CD14-positive monocyte (primary cell): ENCODE measurements around the gene ANXA11. TPM values are rescaled to one million over a fixed set of nuclear protein-coding genes. Genes with fewer than 3 reads are reported as not detected.
A peak's percentile ranks its signal among the peaks of the same experiment; 100 is the strongest.
"Not testable (repeated sequence)": the region's sequence is repeated elsewhere in the genome, so short reads cannot be mapped to it uniquely, and the experiment has no call there.

Source experiments
- DNase-seq, 3 donors: peaks; one replicate each; pipeline ENCODE4 v3.0.0-alpha.2; 2011 to 2022
- H2AFZ ChIP-seq: 2 replicates; pipeline ENCODE4 v1.6.0; 2012; ENCODE audit warnings: mild to moderate bottlenecking, low read depth, low read length, inconsistent platforms; ENCODE audit not compliant: insufficient read depth, poor library complexity, severe bottlenecking
- H3K27ac ChIP-seq, 2 donors: 1 replicate in 1 of 2; 2 replicates in 1 of 2; pipeline ENCODE4 v1.5.1; 2012 to 2013; ENCODE audit warnings: low read length in 2 of 2, control low read depth in 1 of 2, inconsistent platforms in 1 of 2, low read depth in 1 of 2, mild to moderate bottlenecking in 1 of 2
- H3K27me3 ChIP-seq, 2 donors: one replicate each; pipeline versions ENCODE4 v1.6.0 to v1.6.1; 2011 to 2013; ENCODE audit warnings: low read length in 2 of 2; ENCODE audit not compliant: control insufficient read depth in 2 of 2, insufficient read depth in 2 of 2
- H3K36me3 ChIP-seq, 2 donors: replicated peaks in 1 of 2; 1 replicate in 1 of 2; 2 replicates in 1 of 2; pipeline versions ENCODE4 v1.5.1 to v1.6.1; 2012 to 2013; ENCODE audit warnings: low read length in 2 of 2, control low read depth in 1 of 2, inconsistent platforms in 1 of 2, mild to moderate bottlenecking in 1 of 2; ENCODE audit not compliant: insufficient read depth in 2 of 2, control insufficient read depth in 1 of 2
- H3K4me1 ChIP-seq, 2 donors: 1 replicate in 1 of 2; 2 replicates in 1 of 2; pipeline versions ENCODE4 v1.5.1 to v1.6.1; 2012 to 2013; ENCODE audit warnings: low read length in 2 of 2, control low read depth in 1 of 2, inconsistent platforms in 1 of 2, mild to moderate bottlenecking in 1 of 2, moderate library complexity in 1 of 2; ENCODE audit not compliant: insufficient read depth in 2 of 2, control insufficient read depth in 1 of 2
- H3K4me2 ChIP-seq: replicated peaks from 2 replicates; pipeline ENCODE3; 2012; ENCODE audit warnings: low read length, moderate library complexity, mild to moderate bottlenecking; ENCODE audit not compliant: poor library complexity, severe bottlenecking; ENCODE audit errors: extremely low read depth
- H3K4me3 ChIP-seq, 3 experiments: fragments of 200-600 bp in 1 of 3; sonication (generic) in 1 of 3; replicated peaks in 1 of 3; 1 replicate in 2 of 3; 2 replicates in 1 of 3; pipeline ENCODE4 v1.5.1; 2011 to 2013; ENCODE audit warnings: low read length in 3 of 3, mild to moderate bottlenecking in 3 of 3, control low read depth in 2 of 3, low read depth in 2 of 3, inconsistent platforms in 1 of 3, moderate library complexity in 1 of 3
- H3K79me2 ChIP-seq: 2 replicates; pipeline ENCODE4 v1.6.0; 2012; ENCODE audit warnings: mild to moderate bottlenecking, control low read depth, inconsistent platforms, low read length, moderate library complexity; ENCODE audit not compliant: insufficient read depth
- H3K9ac ChIP-seq: 2 replicates; pipeline ENCODE4 v1.6.0; 2017; ENCODE audit warnings: low read length, mild to moderate bottlenecking; ENCODE audit not compliant: insufficient read depth, poor library complexity, severe bottlenecking
- H3K9me3 ChIP-seq, 2 donors: replicated peaks in 1 of 2; 1 replicate in 1 of 2; 2 replicates in 1 of 2; pipeline versions ENCODE4 v1.5.1 to v1.6.1; 2012 to 2013; ENCODE audit warnings: low read length in 2 of 2, control low read depth in 1 of 2; ENCODE audit not compliant: control insufficient read depth in 1 of 2, insufficient read depth in 1 of 2
- H4K20me1 ChIP-seq: 2 replicates; pipeline ENCODE4 v1.6.0; 2012; ENCODE audit warnings: mild to moderate bottlenecking, low read length, control low read depth, moderate library complexity; ENCODE audit not compliant: insufficient read depth
- H3K27ac Mint-ChIP-seq, 7 donors: one replicate each; pipeline ENCODE4 v1.8.0; 2020; ENCODE audit warnings: mild to moderate bottlenecking in 7 of 7, mixed read lengths in 7 of 7, moderate library complexity in 6 of 7, inconsistent platforms in 2 of 7
- H3K27me3 Mint-ChIP-seq, 3 donors: one replicate each; pipeline ENCODE4 v1.8.0; 2021 to 2022; ENCODE audit warnings: low read depth in 3 of 3, mild to moderate bottlenecking in 3 of 3, mixed read lengths in 3 of 3, moderate library complexity in 3 of 3, inconsistent platforms in 1 of 3
- H3K36me3 Mint-ChIP-seq, 2 donors: one replicate each; pipeline ENCODE4 v1.8.0; 2020; ENCODE audit warnings: mixed read lengths in 2 of 2, inconsistent platforms in 1 of 2, mild to moderate bottlenecking in 1 of 2
- H3K4me1 Mint-ChIP-seq: one replicate; pipeline ENCODE4 v1.8.0; 2020; ENCODE audit warnings: mild to moderate bottlenecking, mixed read lengths
- H3K4me3 Mint-ChIP-seq, 2 donors: one replicate each; pipeline ENCODE4 v1.8.0; 2020; ENCODE audit warnings: mild to moderate bottlenecking in 2 of 2, mixed read lengths in 2 of 2, moderate library complexity in 1 of 2
- H3K9me3 Mint-ChIP-seq, 7 donors: one replicate each; pipeline ENCODE4 v1.8.0; 2020 to 2022; ENCODE audit warnings: mixed read lengths in 7 of 7, mild to moderate bottlenecking in 6 of 7, moderate library complexity in 6 of 7, inconsistent platforms in 2 of 7
- WGBS: methylation state at CpG from one replicate; pipeline ENCODE4 v1.1.5; 2013; ENCODE audit warnings: missing lambda C conversion rate; ENCODE audit not compliant: insufficient coverage; 5-methylcytosine and 5-hydroxymethylcytosine counted together
- intact Hi-C, 2 donors: fragments of 100-400 bp; cut with micrococcal nuclease; formaldehyde crosslinking; loops; one replicate each; pipeline versions ENCODE4 v1.15.0 to v1.15.1; 2023
- polyA plus RNA-seq, 3 donors: library from polyadenylated mRNA; depleted of rRNA in 1 of 3; unstranded in 2 of 3; stranded (reverse) in 1 of 3; fragments of 300-500 nt in 2 of 3; fragments of >200 nt in 1 of 3; fragmentation: Illumina TruSeq in 2 of 3; gene quantifications; 1 replicate in 2 of 3; 2 replicates in 1 of 3; pipeline ENCODE4 v1.2.3, GENCODE V29; 2012 to 2021
- TF ChIP-seq, protein P1 (sequence below): fragments of 200-600 bp; IDR thresholded peaks from one replicate; pipeline ENCODE4 v1.8.0; 2022; ENCODE audit warnings: antibody characterized with exemption, mild to moderate bottlenecking

Gene ANXA11
- polyA plus RNA-seq, 3 donors = 95.6 to 174 (median 134) TPM

DNA sequence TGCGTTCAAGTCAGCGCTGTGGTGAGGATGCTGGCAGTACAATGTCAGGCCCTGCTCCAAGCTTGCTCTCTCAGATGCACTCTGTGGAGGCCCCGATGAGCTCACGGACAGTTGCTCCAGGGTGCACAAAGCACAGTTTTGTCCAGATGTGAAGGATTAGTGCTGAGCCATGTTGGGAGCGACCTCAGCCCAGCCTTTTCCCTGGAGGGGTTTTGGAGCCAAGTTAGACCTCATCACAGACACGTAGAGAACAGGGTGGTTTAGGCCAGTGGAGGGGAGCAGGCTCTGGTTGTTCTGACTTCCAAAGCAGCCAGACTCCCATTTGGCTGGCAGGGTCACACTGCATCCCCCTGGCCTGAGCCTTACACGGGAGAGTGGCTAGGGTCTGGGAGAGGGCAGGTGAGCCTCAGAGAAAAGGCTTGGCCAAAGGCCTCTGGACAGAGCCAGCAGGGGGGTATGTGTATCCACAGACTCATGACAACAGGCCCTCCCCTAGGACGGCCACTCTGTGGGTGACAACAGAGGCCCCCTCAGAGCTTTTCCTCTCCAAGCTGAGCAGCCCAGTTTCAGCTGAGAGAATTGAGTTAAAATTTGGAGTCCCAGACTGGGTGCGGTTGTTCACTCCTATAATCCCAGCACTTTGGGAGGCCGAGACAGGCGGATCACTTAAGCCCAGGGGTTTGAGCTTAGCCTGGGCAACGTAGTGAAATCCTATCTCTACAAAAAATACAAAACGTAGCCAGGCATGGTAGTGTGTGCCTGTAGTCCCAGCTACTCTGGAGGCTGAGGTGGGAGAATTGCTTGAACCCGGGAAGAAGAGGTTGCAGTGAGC is 68.1 kb downstream of the ANXA11 start:
- Mint-ChIP-seq H3K27ac (no peak overlapping the region), H3K4me1 (peaks cover 9% of the 10 kb centered on the region), H3K9me3 (peaks cover 0 to 4% (median 0%) of the 10 kb centered on the region in 7 donors), H3K27me3 (peaks cover 24 to 38% (median 32%) of the 10 kb centered on the region in 3 donors), H3K36me3 (peaks cover 0 to 7% of the 10 kb centered on the region in 2 donors), H3K4me3 (no peak overlapping the region)
- H3K9ac ChIP-seq = no peak overlapping the region
- H3K27ac ChIP-seq = no peak overlapping the region
- TF ChIP-seq, protein P1, sequence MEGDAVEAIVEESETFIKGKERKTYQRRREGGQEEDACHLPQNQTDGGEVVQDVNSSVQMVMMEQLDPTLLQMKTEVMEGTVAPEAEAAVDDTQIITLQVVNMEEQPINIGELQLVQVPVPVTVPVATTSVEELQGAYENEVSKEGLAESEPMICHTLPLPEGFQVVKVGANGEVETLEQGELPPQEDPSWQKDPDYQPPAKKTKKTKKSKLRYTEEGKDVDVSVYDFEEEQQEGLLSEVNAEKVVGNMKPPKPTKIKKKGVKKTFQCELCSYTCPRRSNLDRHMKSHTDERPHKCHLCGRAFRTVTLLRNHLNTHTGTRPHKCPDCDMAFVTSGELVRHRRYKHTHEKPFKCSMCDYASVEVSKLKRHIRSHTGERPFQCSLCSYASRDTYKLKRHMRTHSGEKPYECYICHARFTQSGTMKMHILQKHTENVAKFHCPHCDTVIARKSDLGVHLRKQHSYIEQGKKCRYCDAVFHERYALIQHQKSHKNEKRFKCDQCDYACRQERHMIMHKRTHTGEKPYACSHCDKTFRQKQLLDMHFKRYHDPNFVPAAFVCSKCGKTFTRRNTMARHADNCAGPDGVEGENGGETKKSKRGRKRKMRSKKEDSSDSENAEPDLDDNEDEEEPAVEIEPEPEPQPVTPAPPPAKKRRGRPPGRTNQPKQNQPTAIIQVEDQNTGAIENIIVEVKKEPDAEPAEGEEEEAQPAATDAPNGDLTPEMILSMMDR = no peak
- no peak overlapping the region for H2AFZ ChIP-seq
- H3K36me3 ChIP-seq = no peaks in the 10 kb centered on the region
- no peaks in the 10 kb centered on the region for H3K79me2 ChIP-seq
- no peak for DNase-seq
- H3K4me3 ChIP-seq = no peak overlapping the region
- H4K20me1 ChIP-seq = no peaks in the 10 kb centered on the region
- peaks cover 0 to 11% of the 10 kb centered on the region in 2 donors for H3K4me1 ChIP-seq
- no peak overlapping the region for H3K4me2 ChIP-seq
- no peaks in the 10 kb centered on the region for H3K9me3 ChIP-seq
- WGBS = 94% methylated on average over 6 of the region's 14 CpGs
- intact Hi-C loops = no loop called here
- H3K27me3 ChIP-seq = peaks cover 12 to 16% of the 10 kb centered on the region in 2 donors

DNA sequence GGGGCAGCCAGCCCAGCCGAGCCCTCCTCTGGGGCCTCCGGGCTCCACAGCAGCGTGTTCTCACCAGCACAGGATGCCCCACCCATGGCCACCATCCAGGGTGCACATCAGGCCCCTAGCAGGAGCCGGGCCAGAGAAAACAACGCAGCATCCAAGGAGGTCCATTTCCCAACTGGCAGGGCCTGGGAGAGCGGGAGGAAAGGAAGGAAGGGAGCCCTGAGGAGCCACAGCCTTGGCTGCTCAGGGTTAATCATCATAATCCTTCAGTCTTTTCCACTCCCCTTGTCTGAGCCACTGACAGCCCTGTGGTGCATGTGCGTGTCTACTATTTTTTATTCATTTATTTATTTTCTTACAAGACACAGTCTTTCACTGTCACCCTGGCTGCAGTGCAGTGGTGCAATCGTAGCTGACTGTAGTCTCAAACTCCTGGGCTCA is 69.2 kb downstream of the ANXA11 start:
- WGBS = 75% methylated on average over 4 of the region's 8 CpGs
- no peak overlapping the region for H3K27ac ChIP-seq

DNA sequence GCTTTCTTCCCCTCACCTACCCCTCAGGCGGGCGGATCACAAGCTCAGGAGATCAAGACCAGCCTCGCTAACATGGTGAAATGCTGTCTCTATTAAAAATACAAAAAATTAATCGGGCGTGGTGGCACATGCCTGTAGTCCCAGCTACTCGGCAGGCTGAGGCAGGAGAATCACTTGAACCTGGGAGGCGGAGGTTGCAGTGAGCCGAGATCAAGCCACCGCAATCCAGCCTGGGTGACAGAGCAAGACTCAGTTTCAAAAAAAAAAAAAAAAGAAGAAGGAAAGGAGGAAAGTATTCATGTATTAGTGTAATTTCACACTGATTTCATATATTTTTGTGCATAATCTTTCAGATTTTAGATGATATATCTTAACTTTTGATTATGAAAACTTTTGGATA is 71.7 kb downstream of the ANXA11 start:
- H3K36me3 ChIP-seq, H3K4me2 ChIP-seq, DNase-seq, H3K27ac Mint-ChIP-seq, H3K27ac ChIP-seq, H2AFZ ChIP-seq, H3K9me3 Mint-ChIP-seq, intact Hi-C loops, H3K4me3 ChIP-seq, H4K20me1 ChIP-seq, H3K79me2 ChIP-seq, H3K36me3 Mint-ChIP-seq, H3K9ac ChIP-seq, H3K9me3 ChIP-seq, H3K4me1 Mint-ChIP-seq: not testable (repeated sequence)
- H3K4me1 ChIP-seq = peaks cover 0 to 12% of the 10 kb centered on the region in 2 donors
- Mint-ChIP-seq H3K4me3 (peak overlapping the region in 1 of 2 donors; percentile 85), H3K27me3 (peaks cover 38 to 52% (median 40%) of the 10 kb centered on the region in 3 donors)
- 100% methylated on average over 6 of the region's 9 CpGs for WGBS
- H3K27me3 ChIP-seq = peaks cover 21 to 26% of the 10 kb centered on the region in 2 donors

More for the DNA sequence above, 69.2 kb downstream of the ANXA11 start:
- TF ChIP-seq, protein P1 = no peak
- H3K36me3 Mint-ChIP-seq = peaks cover 0 to 7% of the 10 kb centered on the region in 2 donors
- H3K9me3 Mint-ChIP-seq = peaks cover 0 to 4% (median 0%) of the 10 kb centered on the region in 7 donors
- no peaks in the 10 kb centered on the region for H4K20me1 ChIP-seq
- intact Hi-C loops = no loop called here
- no peaks in the 10 kb centered on the region for H3K9me3 ChIP-seq
- H3K4me1 Mint-ChIP-seq = peaks cover 9% of the 10 kb centered on the region
- H3K36me3 ChIP-seq = no peaks in the 10 kb centered on the region
- DNase-seq = no peak
- H3K4me3 Mint-ChIP-seq = no peak overlapping the region
- no peak overlapping the region for H3K4me2 ChIP-seq
- no peak overlapping the region for H3K27ac Mint-ChIP-seq
- H2AFZ ChIP-seq = no peak overlapping the region
- H3K9ac ChIP-seq = no peak overlapping the region
- H3K27me3 Mint-ChIP-seq = peaks cover 33 to 42% (median 37%) of the 10 kb centered on the region in 3 donors
- peaks cover 0 to 12% of the 10 kb centered on the region in 2 donors for H3K4me1 ChIP-seq
- H3K27me3 ChIP-seq = peaks cover 21 to 26% of the 10 kb centered on the region in 2 donors
- no peaks in the 10 kb centered on the region for H3K79me2 ChIP-seq
- H3K4me3 ChIP-seq = no peak overlapping the region
